SJCRH30 (cell line): ENCODE results near the gene KAZN. TPM values are rescaled to one million over a fixed set of nuclear protein-coding genes. Genes with fewer than 3 reads are reported as not detected.

Experiments used
- DNase-seq, 2 experiments: peaks; one replicate each; pipeline ENCODE4 v3.0.0-alpha.2; 2015 to 2020
- H3K27ac ChIP-seq: fragments of 250-450 bp; sonication (Bioruptor Pico); 2 replicates; pipeline ENCODE4 v1.5.1; 2020; ENCODE audit warnings: mild to moderate bottlenecking, moderate library complexity
- H3K27me3 ChIP-seq: fragments of 250-450 bp; sonication (Bioruptor Pico); 2 replicates; pipeline ENCODE4 v1.5.1; 2020; ENCODE audit warnings: mild to moderate bottlenecking, moderate library complexity
- H3K36me3 ChIP-seq: fragments of 250-450 bp; sonication (Bioruptor Pico); 2 replicates; pipeline ENCODE4 v1.5.1; 2020; ENCODE audit warnings: mild to moderate bottlenecking, moderate library complexity
- H3K4me1 ChIP-seq: fragments of 250-450 bp; sonication (Bioruptor Pico); 2 replicates; pipeline ENCODE4 v1.5.1; 2020; ENCODE audit warnings: mild to moderate bottlenecking, moderate library complexity
- H3K4me3 ChIP-seq: fragments of 250-450 bp; sonication (Bioruptor Pico); 2 replicates; pipeline ENCODE4 v1.5.1; 2020; ENCODE audit warnings: mild to moderate bottlenecking, moderate library complexity
- H3K9me3 ChIP-seq: fragments of 250-450 bp; sonication (Bioruptor Pico); replicated peaks from 2 replicates; pipeline ENCODE4 v1.5.1; 2020; ENCODE audit warnings: mild to moderate bottlenecking, moderate library complexity
- total RNA-seq: library from RNA; depleted of rRNA; stranded (reverse); fragments of >200 nt; shearing (Covaris generic); gene quantifications from 2 replicates; pipeline ENCODE4 v1.2.3, GENCODE V29; 2014

KAZN gene
- total RNA-seq, 1 experiment from 2014 or later = 0.10 TPM

DNA sequence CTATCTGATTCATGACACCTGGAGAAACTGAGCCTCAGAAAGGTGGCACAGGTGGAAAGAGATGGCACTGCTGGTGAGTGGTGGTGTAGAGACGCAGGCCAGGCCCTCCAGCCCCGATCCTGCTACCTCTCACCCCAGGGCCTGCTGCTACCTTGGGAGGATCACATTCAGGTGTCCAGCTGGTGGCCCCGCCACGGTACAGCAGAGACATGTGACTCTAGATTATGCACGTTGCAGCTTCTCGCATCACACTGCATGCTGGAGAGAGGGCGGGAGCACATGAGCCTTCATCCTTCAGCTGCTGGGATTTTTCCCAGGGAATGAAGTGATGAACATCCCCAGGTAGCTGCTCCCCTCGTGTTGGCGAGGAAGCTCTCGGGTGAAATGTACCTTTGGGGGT, 32.9 kb downstream of the KAZN start:
- H3K27me3 ChIP-seq = peaks cover 4% of the 10 kb centered on the region; the same call in 1 of the 2 replicates
- no peak overlapping the region for H3K4me3 ChIP-seq
- H3K4me1 ChIP-seq = no peaks in the 10 kb centered on the region
- no peaks in the 10 kb centered on the region for H3K36me3 ChIP-seq
- H3K9me3 ChIP-seq = no peaks in the 10 kb centered on the region
- DNase-seq = no peak
- no peak overlapping the region for H3K27ac ChIP-seq

- H3K27me3 ChIP-seq = peaks cover 4% of the 10 kb centered on the region; the same call in 1 of the 2 replicates
- H3K36me3 ChIP-seq = no peaks in the 10 kb centered on the region
- no peaks in the 10 kb centered on the region for H3K4me1 ChIP-seq
- no peak for DNase-seq
- no peak overlapping the region for H3K4me3 ChIP-seq
- no peak overlapping the region for H3K27ac ChIP-seq
- H3K9me3 ChIP-seq = no peaks in the 10 kb centered on the region
Observed at GRCh38 chr1:14634486-14634885, 36.0 kb downstream of the KAZN start.

- no peak overlapping the region for H3K4me3 ChIP-seq
- no peaks in the 10 kb centered on the region for H3K36me3 ChIP-seq
- H3K9me3 ChIP-seq = no peaks in the 10 kb centered on the region
- peaks cover 4% of the 10 kb centered on the region; the same call in 1 of the 2 replicates for H3K27me3 ChIP-seq
- no peak for DNase-seq
- H3K27ac ChIP-seq = no peak overlapping the region
- H3K4me1 ChIP-seq = no peaks in the 10 kb centered on the region
Observed at GRCh38 chr1:14635421-14635820, 36.9 kb downstream of the KAZN start.

- Histone ChIP-seq H3K36me3 (no peaks in the 10 kb centered on the region), H3K27me3 (peaks cover 4% of the 10 kb centered on the region; the same call in 1 of the 2 replicates), H3K27ac (no peak overlapping the region), H3K9me3 (no peaks in the 10 kb centered on the region), H3K4me1 (no peaks in the 10 kb centered on the region), H3K4me3 (no peak overlapping the region)
- no peak for DNase-seq
Observed at GRCh38 chr1:14636897-14637632, 38.6 kb downstream of the KAZN start.

DNA sequence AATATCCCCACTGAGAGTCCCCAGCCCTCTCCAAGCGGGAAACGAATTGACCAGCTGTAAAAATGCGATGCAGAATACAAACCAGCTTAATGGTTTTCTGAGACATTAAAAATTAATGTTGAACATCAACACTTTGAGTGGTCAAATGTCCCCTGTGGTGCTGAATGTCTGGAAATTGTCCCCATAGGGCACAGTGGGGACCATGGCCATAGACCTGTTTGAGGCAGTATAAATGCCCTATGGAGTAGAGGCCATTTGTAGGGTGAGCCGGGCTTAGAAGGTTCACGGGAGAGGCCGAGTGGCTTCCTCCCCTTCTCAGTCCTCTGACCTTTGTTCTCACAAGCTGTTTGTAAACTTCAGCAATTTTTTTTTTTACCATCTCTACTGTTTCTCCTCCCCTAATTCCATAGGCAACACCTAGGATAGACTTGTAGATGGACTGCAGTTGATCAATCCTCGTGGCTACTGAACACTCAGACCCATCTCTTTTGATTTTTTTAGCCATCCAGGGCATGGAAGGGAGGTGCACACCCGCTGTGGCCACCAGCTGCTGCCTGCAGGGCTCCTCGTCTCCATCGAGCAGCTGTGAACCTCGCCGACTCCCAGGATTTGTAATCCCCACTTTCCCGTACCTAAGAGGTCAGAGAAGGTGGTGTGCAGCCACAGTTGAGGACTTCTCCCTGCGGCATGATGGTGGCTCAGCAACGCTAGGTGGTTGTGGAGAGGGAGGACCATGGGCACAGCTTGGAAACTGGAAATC, 41.0 kb downstream of the KAZN start:
- Histone ChIP-seq H3K9me3 (no peaks in the 10 kb centered on the region), H3K4me1 (no peaks in the 10 kb centered on the region), H3K27me3 (no peaks in the 10 kb centered on the region), H3K36me3 (no peaks in the 10 kb centered on the region), H3K4me3 (no peak overlapping the region), H3K27ac (no peak overlapping the region)
- no peak for DNase-seq

DNA sequence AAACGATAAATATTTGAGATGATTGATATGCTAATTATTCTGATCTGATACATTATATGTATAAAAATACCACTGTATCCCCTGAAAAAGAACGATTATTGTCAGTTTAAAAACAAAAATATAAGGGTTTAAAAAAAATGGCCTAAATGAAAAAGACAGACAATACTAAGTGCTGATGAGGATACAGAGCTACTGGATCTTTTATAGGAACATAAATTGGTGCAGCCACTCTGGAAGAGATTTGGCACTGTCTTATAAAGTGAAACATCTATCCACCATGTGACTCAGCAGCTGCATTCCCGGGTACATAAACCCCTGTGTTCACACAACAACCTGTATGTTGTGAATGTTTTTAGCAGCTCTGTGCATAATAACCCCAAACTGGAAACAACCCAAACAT, 44.2 kb downstream of the KAZN start:
- Histone ChIP-seq H3K27ac (no peak overlapping the region), H3K9me3 (no peaks in the 10 kb centered on the region), H3K4me3 (no peak overlapping the region), H3K36me3 (no peaks in the 10 kb centered on the region), H3K27me3 (no peaks in the 10 kb centered on the region), H3K4me1 (no peaks in the 10 kb centered on the region)
- DNase-seq = no peak

GRCh38 chr1:14646973-14647372, 48.5 kb downstream of the KAZN start:
- H3K4me1 ChIP-seq = no peaks in the 10 kb centered on the region
- no peaks in the 10 kb centered on the region for H3K9me3 ChIP-seq
- no peak overlapping the region for H3K4me3 ChIP-seq
- no peaks in the 10 kb centered on the region for H3K27me3 ChIP-seq
- H3K36me3 ChIP-seq = no peaks in the 10 kb centered on the region
- no peak for DNase-seq
- H3K27ac ChIP-seq = no peak overlapping the region

DNA sequence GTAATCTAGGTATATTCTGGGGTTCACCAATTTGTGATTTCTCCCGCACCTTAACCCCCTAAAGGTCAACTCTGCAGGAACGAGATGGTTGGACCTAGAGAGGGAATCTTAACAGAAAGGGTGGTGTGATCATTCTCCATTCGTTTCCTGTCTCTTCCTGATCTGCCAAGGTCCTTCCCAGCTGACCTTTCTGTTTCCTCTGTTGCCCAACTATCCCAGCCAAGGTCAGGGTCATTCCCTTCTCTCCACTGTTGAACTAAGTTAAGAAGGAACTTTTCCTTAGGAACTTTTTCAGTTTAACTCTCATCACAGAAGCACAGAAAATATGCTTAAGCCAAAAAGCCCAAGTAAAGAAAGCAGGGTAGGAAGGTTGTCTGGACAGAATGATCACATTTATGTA, 49.3 kb downstream of the KAZN start:
- H3K4me1 ChIP-seq = no peaks in the 10 kb centered on the region
- H3K27ac ChIP-seq = no peak overlapping the region
- DNase-seq = no peak
- no peak overlapping the region for H3K4me3 ChIP-seq
- H3K36me3 ChIP-seq = no peaks in the 10 kb centered on the region
- no peaks in the 10 kb centered on the region for H3K27me3 ChIP-seq
- H3K9me3 ChIP-seq = no peaks in the 10 kb centered on the region

DNA sequence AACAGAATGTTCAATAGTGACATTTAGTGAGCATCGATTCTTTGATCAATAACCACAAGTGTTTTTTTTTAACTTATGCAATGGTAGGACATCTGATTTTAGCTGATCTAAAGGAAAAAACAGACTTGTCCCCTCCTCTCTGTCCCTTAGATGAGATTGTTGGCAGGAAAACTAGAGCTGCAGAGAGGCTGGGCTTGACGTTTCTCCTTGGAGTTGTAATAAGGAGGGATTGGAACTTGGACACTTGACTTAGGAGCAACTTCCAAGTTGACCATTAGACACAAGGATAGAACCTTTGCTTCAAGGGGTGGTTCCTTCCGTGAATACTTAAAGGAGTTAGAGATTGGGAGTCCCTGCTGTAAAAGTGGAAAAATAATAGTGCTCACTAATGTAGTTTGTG, 49.9 kb downstream of the KAZN start:
- H3K36me3 ChIP-seq = no peaks in the 10 kb centered on the region
- H3K4me3 ChIP-seq = no peak overlapping the region
- no peaks in the 10 kb centered on the region for H3K4me1 ChIP-seq
- no peak for DNase-seq
- no peaks in the 10 kb centered on the region for H3K9me3 ChIP-seq
- no peak overlapping the region for H3K27ac ChIP-seq
- H3K27me3 ChIP-seq = no peaks in the 10 kb centered on the region

GRCh38 chr1:14648896-14649855, 50.7 kb downstream of the KAZN start:
- Histone ChIP-seq H3K4me3 (no peak overlapping the region), H3K27me3 (no peaks in the 10 kb centered on the region), H3K4me1 (no peaks in the 10 kb centered on the region), H3K36me3 (no peaks in the 10 kb centered on the region), H3K27ac (no peak overlapping the region), H3K9me3 (no peaks in the 10 kb centered on the region)
- no peak for DNase-seq

- H3K27me3 ChIP-seq = 0 out of 2 replicates have a peak, but pooled peaks cover under 1% of the 10 kb centered on the region
- H3K9me3 ChIP-seq = no peaks in the 10 kb centered on the region
- DNase-seq = no peak
- H3K36me3 ChIP-seq = no peaks in the 10 kb centered on the region
- H3K27ac ChIP-seq = no peak overlapping the region
- no peaks in the 10 kb centered on the region for H3K4me1 ChIP-seq
- no peak overlapping the region for H3K4me3 ChIP-seq
Observed at GRCh38 chr1:14649976-14650375, 51.5 kb downstream of the KAZN start.

DNA sequence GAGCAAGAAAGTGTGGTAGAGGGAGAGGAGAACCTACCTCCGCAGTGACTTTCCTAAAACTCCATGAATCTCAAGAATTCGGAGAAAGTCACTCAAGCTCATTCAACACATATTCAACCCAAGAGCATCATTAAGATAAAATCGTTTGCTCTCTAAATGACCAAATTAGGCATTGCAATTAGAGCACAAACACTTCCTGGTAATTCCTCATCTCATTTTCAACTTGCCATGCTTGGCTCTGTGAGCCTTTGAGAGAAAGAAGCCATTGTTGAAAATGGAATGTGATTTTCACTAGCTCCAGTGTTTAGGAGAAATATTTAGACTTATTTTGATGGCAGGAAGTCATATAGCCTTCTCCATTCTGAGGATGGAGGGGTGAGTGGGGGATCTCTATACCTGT, 52.5 kb downstream of the KAZN start:
- Histone ChIP-seq H3K4me1 (no peaks in the 10 kb centered on the region), H3K27ac (no peak overlapping the region), H3K36me3 (no peaks in the 10 kb centered on the region), H3K9me3 (no peaks in the 10 kb centered on the region), H3K27me3 (peaks cover 4% of the 10 kb centered on the region; the same call in 1 of the 2 replicates), H3K4me3 (no peak overlapping the region)
- no peak for DNase-seq

- Histone ChIP-seq H3K36me3 (no peaks in the 10 kb centered on the region), H3K27ac (no peak overlapping the region), H3K4me1 (no peaks in the 10 kb centered on the region), H3K27me3 (peaks cover 8% of the 10 kb centered on the region; the same call in 1 of the 2 replicates), H3K9me3 (no peaks in the 10 kb centered on the region), H3K4me3 (no peak overlapping the region)
- DNase-seq = no peak
Observed at GRCh38 chr1:14652840-14653239, 54.4 kb downstream of the KAZN start.

- H3K4me3 ChIP-seq = no peak overlapping the region
- DNase-seq = no peak
- no peaks in the 10 kb centered on the region for H3K4me1 ChIP-seq
- no peak overlapping the region for H3K27ac ChIP-seq
- no peaks in the 10 kb centered on the region for H3K36me3 ChIP-seq
- H3K27me3 ChIP-seq = peaks cover 8% of the 10 kb centered on the region; the same call in 1 of the 2 replicates
- no peaks in the 10 kb centered on the region for H3K9me3 ChIP-seq
Observed at GRCh38 chr1:14653461-14653960, 55.0 kb downstream of the KAZN start.
